Left lung (tissue), 10 donors: ENCODE data around the gene NEGR1. TPM values are rescaled to one million over a fixed set of nuclear protein-coding genes. Genes with fewer than 3 reads are reported as not detected.

Source experiments
- ATAC-seq: fragments of 200-7000 bp; cut with Tn5 transposase; one replicate; pipeline ENCODE4 v1.9.1; 2020; ENCODE audit warnings: moderate library complexity
- DNase-seq, 4 donors: peaks; one replicate each; pipeline ENCODE4 v3.0.0-alpha.2; 2013 to 2020
- H3K27ac ChIP-seq, 2 donors: fragments of 200-600 bp; sonication (generic) in 1 of 2; one replicate each; pipeline versions ENCODE4 v1.5.0 to v1.8.0; 2020 to 2021
- H3K27me3 ChIP-seq, 2 donors: fragments of 200-600 bp; sonication (generic) in 1 of 2; one replicate each; pipeline versions ENCODE4 v1.5.0 to v1.8.0; 2020 to 2021
- H3K36me3 ChIP-seq, 2 donors: fragments of 200-600 bp; sonication (generic) in 1 of 2; one replicate each; pipeline versions ENCODE4 v1.5.0 to v1.8.0; 2020 to 2021
- H3K4me1 ChIP-seq, 2 donors: fragments of 200-600 bp; one replicate each; pipeline ENCODE4 v1.8.0; 2021
- H3K4me3 ChIP-seq, 2 donors: fragments of 200-600 bp; sonication (generic) in 1 of 2; one replicate each; pipeline versions ENCODE4 v1.5.0 to v1.8.0; 2020 to 2021; ENCODE audit warnings: mild to moderate bottlenecking in 1 of 2
- H3K9me3 ChIP-seq, 2 donors: fragments of 200-600 bp; sonication (generic) in 1 of 2; one replicate each; pipeline versions ENCODE4 v1.5.0 to v1.8.0; 2020 to 2021
- intact Hi-C, 2 donors: fragments of 100-400 bp; cut with DNase I; formaldehyde crosslinking; loops; one replicate each; pipeline versions ENCODE4 v1.11.2 to v1.14.2; 2022
- polyA plus RNA-seq, 6 donors: library from polyadenylated mRNA; unstranded; fragments of 120-200 nt; gene quantifications; one replicate each; pipeline ENCODE4 v1.2.1, GENCODE V29; 2013; ENCODE audit not compliant: insufficient read length in 6 of 6
- total RNA-seq, 2 donors: library from RNA; stranded (reverse); fragmentation: NEBNext Ultra II Directional; extraction: Animal tissue kit (Norgen Biotek cat#: 25700); gene quantifications; one replicate each; pipeline ENCODE4 v1.2.1, GENCODE V29; 2021
- TF ChIP-seq, protein P1 (sequence below), 2 donors: fragments of 200-600 bp; sonication (generic) in 1 of 2; IDR thresholded peaks; one replicate each; pipeline versions ENCODE4 v1.5.0 to v1.8.0; 2021; ENCODE audit warnings: antibody characterized with exemption in 2 of 2
- donor health status: DM: no; HTN: yes; CAD: no.
- donor health status: DM: no; HTN: no; CAD: no.

Gene NEGR1
- total and polyA plus RNA-seq, 8 donors, result 2.4 to 5.7 (median 3.5) TPM

- ATAC-seq, result no peak
- no peaks in the 10 kb centered on the region for H3K4me1 ChIP-seq
- TF ChIP-seq, protein P1, sequence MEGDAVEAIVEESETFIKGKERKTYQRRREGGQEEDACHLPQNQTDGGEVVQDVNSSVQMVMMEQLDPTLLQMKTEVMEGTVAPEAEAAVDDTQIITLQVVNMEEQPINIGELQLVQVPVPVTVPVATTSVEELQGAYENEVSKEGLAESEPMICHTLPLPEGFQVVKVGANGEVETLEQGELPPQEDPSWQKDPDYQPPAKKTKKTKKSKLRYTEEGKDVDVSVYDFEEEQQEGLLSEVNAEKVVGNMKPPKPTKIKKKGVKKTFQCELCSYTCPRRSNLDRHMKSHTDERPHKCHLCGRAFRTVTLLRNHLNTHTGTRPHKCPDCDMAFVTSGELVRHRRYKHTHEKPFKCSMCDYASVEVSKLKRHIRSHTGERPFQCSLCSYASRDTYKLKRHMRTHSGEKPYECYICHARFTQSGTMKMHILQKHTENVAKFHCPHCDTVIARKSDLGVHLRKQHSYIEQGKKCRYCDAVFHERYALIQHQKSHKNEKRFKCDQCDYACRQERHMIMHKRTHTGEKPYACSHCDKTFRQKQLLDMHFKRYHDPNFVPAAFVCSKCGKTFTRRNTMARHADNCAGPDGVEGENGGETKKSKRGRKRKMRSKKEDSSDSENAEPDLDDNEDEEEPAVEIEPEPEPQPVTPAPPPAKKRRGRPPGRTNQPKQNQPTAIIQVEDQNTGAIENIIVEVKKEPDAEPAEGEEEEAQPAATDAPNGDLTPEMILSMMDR (IDR thresholded peaks at IDR 0.05), result no peak
- intact Hi-C loops, result no loop called here
- H3K27me3 ChIP-seq, result no peaks in the 10 kb centered on the region
- no peak overlapping the region for H3K27ac ChIP-seq
- no peak for DNase-seq
- no peaks in the 10 kb centered on the region for H3K36me3 ChIP-seq
- no peaks in the 10 kb centered on the region for H3K9me3 ChIP-seq
- H3K4me3 ChIP-seq, result no peak overlapping the region
These were observed 247.5 kb downstream of the NEGR1 start for GRCh38 chr1:72034827-72035226.

DNA sequence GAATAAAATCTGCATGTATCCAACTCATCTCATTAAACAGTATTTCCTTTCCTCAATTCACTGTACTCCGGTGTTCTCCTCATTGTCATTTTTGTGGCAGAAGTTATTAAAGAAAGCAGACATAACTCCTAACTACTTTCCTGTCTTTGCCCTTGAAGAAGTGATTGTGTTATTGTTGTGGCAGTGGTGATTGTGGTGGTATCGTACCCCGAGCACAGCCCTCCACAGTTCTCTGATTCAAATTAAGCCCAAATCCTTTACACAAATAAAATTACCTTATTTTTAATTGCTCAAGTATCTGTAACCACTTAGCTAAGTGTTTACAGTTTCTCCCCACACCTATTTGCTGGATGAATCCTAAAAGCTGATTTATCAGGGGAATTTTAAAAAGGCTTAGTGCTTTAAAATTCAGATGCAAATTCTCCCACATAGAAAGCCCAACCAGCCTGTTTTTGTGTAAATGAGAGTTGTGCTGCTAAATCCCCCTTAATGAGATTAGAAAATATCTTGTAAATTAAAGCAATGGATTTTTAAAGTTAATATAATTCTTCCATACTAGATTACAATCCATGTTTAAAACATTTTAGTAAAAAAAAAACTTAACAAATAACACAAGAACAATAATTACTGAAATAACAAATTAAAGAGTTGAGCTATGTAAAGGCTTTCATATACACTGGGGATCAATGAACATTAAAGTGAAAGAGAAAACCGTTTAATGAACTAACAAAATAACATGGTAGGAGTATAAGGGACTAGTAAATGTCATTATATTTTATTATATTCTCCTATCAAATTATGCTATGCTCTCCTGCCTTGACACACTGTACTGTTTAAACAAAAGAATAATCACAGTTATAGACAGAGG, 259.0 kb downstream of the NEGR1 start:
- intact Hi-C loops, result no loop called here

GRCh38 chr1:72018562-72018961, 263.8 kb downstream of the NEGR1 start:
- DNase-seq (no peak), ATAC-seq (no peak)
- Histone ChIP-seq H3K4me3 (no peak overlapping the region), H3K36me3 (no peaks in the 10 kb centered on the region), H3K27ac (no peak overlapping the region), H3K9me3 (no peaks in the 10 kb centered on the region), H3K4me1 (no peaks in the 10 kb centered on the region), H3K27me3 (no peaks in the 10 kb centered on the region)
- TF ChIP-seq, protein P1 (IDR thresholded peaks at IDR 0.05), result no peak
- intact Hi-C loops, result no loop called here

More for the DNA sequence above, 259.0 kb downstream of the NEGR1 start:
- Histone ChIP-seq H3K9me3 (no peaks in the 10 kb centered on the region), H3K4me1 (no peaks in the 10 kb centered on the region), H3K36me3 (no peaks in the 10 kb centered on the region), H3K27me3 (no peaks in the 10 kb centered on the region), H3K4me3 (no peak overlapping the region), H3K27ac (no peak overlapping the region)
- TF ChIP-seq, protein P1 (IDR thresholded peaks at IDR 0.05), result no peak
- DNase-seq (no peak), ATAC-seq (no peak)

DNA sequence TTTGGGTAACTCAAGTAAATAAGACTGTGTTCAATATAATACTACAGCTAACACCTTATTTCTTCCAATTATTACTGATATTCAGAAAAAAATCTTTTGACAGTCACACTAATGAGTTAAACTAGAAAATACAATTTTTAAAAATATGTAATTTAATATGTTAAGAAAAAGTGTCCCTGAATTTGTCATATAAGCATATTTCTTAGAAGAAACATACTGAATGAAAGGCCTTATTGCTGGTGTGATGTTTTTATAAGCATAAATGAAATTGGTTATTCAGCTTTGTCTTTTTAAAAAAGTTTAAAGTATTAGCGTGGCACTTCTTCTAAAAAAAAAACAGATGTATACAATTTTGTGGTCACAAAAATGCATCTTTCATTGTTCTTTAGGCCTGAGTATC, 267.3 kb downstream of the NEGR1 start:
- Histone ChIP-seq H3K4me3 (no peak overlapping the region), H3K36me3 (no peaks in the 10 kb centered on the region), H3K4me1 (no peaks in the 10 kb centered on the region), H3K9me3 (no peaks in the 10 kb centered on the region), H3K27ac (no peak overlapping the region), H3K27me3 (no peaks in the 10 kb centered on the region)
- intact Hi-C loops, result no loop called here
- ATAC-seq (no peak), DNase-seq (no peak)
- TF ChIP-seq, protein P1 (IDR thresholded peaks at IDR 0.05), result no peak

DNA sequence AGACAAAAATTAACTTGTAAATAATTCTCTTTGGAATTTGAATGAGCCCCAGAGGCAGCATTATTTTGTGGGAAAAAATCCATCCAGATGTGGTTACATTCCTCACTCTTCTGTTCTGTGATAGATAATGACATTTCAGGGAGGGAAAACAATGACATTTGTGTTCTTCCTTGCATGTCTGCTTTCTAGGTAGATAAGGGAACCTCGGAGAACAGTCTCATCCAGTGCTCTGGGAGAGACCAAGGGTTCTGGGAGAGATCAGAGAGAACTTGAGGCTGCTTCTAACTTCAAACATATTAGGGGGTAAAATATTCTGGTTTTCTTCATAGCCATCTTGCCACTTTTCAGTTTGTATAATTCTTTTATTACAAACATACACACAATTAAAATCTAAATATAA, 269.2 kb downstream of the NEGR1 start:
- intact Hi-C loops, result no loop called here
- no peaks in the 10 kb centered on the region for H3K9me3 ChIP-seq
- no peak overlapping the region for H3K27ac ChIP-seq
- H3K4me3 ChIP-seq, result no peak overlapping the region
- TF ChIP-seq, protein P1 (IDR thresholded peaks at IDR 0.05), result no peak
- no peaks in the 10 kb centered on the region for H3K27me3 ChIP-seq
- DNase-seq (no peak), ATAC-seq (no peak)
- H3K4me1 ChIP-seq, result no peaks in the 10 kb centered on the region
- no peaks in the 10 kb centered on the region for H3K36me3 ChIP-seq
